ENCODE results near the gene ERCC8. TPM values are rescaled to one million over a fixed set of nuclear protein-coding genes. Genes with fewer than 3 reads are reported as not detected.
"Not testable (repeated sequence)": the region's sequence is repeated elsewhere in the genome, so short reads cannot be mapped to it uniquely, and the experiment has no call there.

Gene ERCC8
- total RNA-seq, 1 experiment from 2014 or later = 13.0 TPM

- no peaks in the 10 kb centered on the region for H3K79me2 ChIP-seq (ENCODE audit: low read depth)
- no peak for TF ChIP-seq CTCF (conservative IDR thresholded peaks at IDR 0.05)
- no peak for TF ChIP-seq EZH2 (IDR thresholded peaks at IDR 0.05; ENCODE audit: low read depth)
- no peaks in the 10 kb centered on the region for H4K20me1 ChIP-seq (ENCODE audit: insufficient read depth)
- no peaks in the 10 kb centered on the region for H3K27me3 ChIP-seq (ENCODE audit: insufficient read depth, low read depth)
- intact Hi-C loops (cut with micrococcal nuclease; ENCODE audit: unreplicated experiment) = no loop called here
- CTCF ChIA-PET = no interaction called here
- H3K27ac ChIP-seq = no peak overlapping the region
- no TSS peak for BruUV-seq (replicated peaks)
- POLR2A ChIA-PET (ENCODE audit: unreplicated experiment) = interaction anchor here (0.6 to 0.7 kb wide), 2 partner anchors 577 to 750 kb away, joined by 5 to 7 read pairs; no protein-coding TSS in a partner anchor
- no peaks in the 10 kb centered on the region for H3F3A ChIP-seq (ENCODE audit: insufficient read depth, low read depth)
- no peak overlapping the region for H2AFZ ChIP-seq
- no peak for DNase-seq
- no peaks in the 10 kb centered on the region; the same call in 1 of the 2 replicates for H3K9me2 ChIP-seq (ENCODE audit: insufficient read depth)
- no peak overlapping the region for H3K4me3 ChIP-seq
- H3K9me3 ChIP-seq (ENCODE audit: insufficient read depth, low read depth) = peaks cover 10% of the 10 kb centered on the region
- H3K4me2 ChIP-seq = no peak overlapping the region
- no peaks in the 10 kb centered on the region for H3K36me3 ChIP-seq (ENCODE audit: low read depth)
- H3K4me1 ChIP-seq (replicated peaks; ENCODE audit: insufficient read depth) = no peaks in the 10 kb centered on the region
Observed at GRCh38 chr5:60870857-60871256, 74.0 kb downstream of the ERCC8 start.

- H3K4me3 ChIP-seq; intact Hi-C loops (cut with micrococcal nuclease; ENCODE audit: unreplicated experiment); POLR2A ChIA-PET (ENCODE audit: unreplicated experiment); H3K9me2 ChIP-seq (ENCODE audit: insufficient read depth); DNase-seq; CTCF ChIA-PET; H3K27me3 ChIP-seq (ENCODE audit: insufficient read depth, low read depth); H3K36me3 ChIP-seq (ENCODE audit: low read depth); H2AFZ ChIP-seq; H3K4me1 ChIP-seq (replicated peaks; ENCODE audit: insufficient read depth); H3K79me2 ChIP-seq (ENCODE audit: low read depth); H3K27ac ChIP-seq; H3K9me3 ChIP-seq (ENCODE audit: insufficient read depth, low read depth); H3K4me2 ChIP-seq; BruUV-seq (replicated peaks); H3F3A ChIP-seq (ENCODE audit: insufficient read depth, low read depth); H4K20me1 ChIP-seq (ENCODE audit: insufficient read depth): not testable (repeated sequence)
Observed at GRCh38 chr5:60860572-60860971, 84.3 kb downstream of the ERCC8 start.

- Histone ChIP-seq H3K27ac (no peak overlapping the region), H3K9me2 (ENCODE audit: insufficient read depth) (no peaks in the 10 kb centered on the region), H3K4me1 (replicated peaks; ENCODE audit: insufficient read depth) (0 out of 2 replicates have a peak, but pooled peaks cover 6% of the 10 kb centered on the region), H4K20me1 (ENCODE audit: insufficient read depth) (no peaks in the 10 kb centered on the region), H3K36me3 (ENCODE audit: low read depth) (no peaks in the 10 kb centered on the region), H3K4me2 (no peak overlapping the region), H3K9me3 (ENCODE audit: insufficient read depth, low read depth) (no peaks in the 10 kb centered on the region), H2AFZ (no peak overlapping the region), H3K4me3 (no peak overlapping the region), H3K27me3 (ENCODE audit: insufficient read depth, low read depth) (no peaks in the 10 kb centered on the region), H3F3A (ENCODE audit: insufficient read depth, low read depth) (no peaks in the 10 kb centered on the region), H3K79me2 (ENCODE audit: low read depth) (no peaks in the 10 kb centered on the region)
- ChIA-PET POLR2A (ENCODE audit: unreplicated experiment) (no interaction called here), CTCF (no interaction called here)
- no TSS peak for BruUV-seq (replicated peaks)
- intact Hi-C loops (cut with micrococcal nuclease; ENCODE audit: unreplicated experiment) = no loop called here
- no peak for TF ChIP-seq CTCF (conservative IDR thresholded peaks at IDR 0.05)
- DNase-seq = peak in 1 of 2 experiments; percentile 45
Observed at GRCh38 chr5:60856066-60856465, 88.8 kb downstream of the ERCC8 start.

GRCh38 chr5:60852940-60853339, 91.9 kb downstream of the ERCC8 start:
- H3K4me1 ChIP-seq (replicated peaks; ENCODE audit: insufficient read depth) = 0 out of 2 replicates have a peak, but pooled peaks cover 6% of the 10 kb centered on the region
- intact Hi-C loops (cut with micrococcal nuclease; ENCODE audit: unreplicated experiment) = no loop called here
- no peaks in the 10 kb centered on the region for H4K20me1 ChIP-seq (ENCODE audit: insufficient read depth)
- no peak overlapping the region for H2AFZ ChIP-seq
- no peaks in the 10 kb centered on the region for H3K9me2 ChIP-seq (ENCODE audit: insufficient read depth)
- TF ChIP-seq EZH2 (IDR thresholded peaks at IDR 0.05; ENCODE audit: low read depth) (no peak), CTCF (conservative IDR thresholded peaks at IDR 0.05) (no peak)
- no peaks in the 10 kb centered on the region for H3F3A ChIP-seq (ENCODE audit: insufficient read depth, low read depth)
- no peak overlapping the region for H3K4me3 ChIP-seq
- H3K79me2 ChIP-seq (ENCODE audit: low read depth) = no peaks in the 10 kb centered on the region
- H3K9me3 ChIP-seq (ENCODE audit: insufficient read depth, low read depth) = no peaks in the 10 kb centered on the region
- BruUV-seq (replicated peaks) = no TSS peak
- no peaks in the 10 kb centered on the region for H3K27me3 ChIP-seq (ENCODE audit: insufficient read depth, low read depth)
- H3K4me2 ChIP-seq = no peak overlapping the region
- no peak overlapping the region for H3K27ac ChIP-seq
- DNase-seq = no peak
- no peaks in the 10 kb centered on the region for H3K36me3 ChIP-seq (ENCODE audit: low read depth)
- ChIA-PET POLR2A (ENCODE audit: unreplicated experiment) (no interaction called here), CTCF (no interaction called here)
